Measurements from ENCODE around the gene GRAP2.

- TF ChIP-seq CTCF (IDR thresholded peaks at IDR 0.05) (no peak), POLR2A (IDR thresholded peaks at IDR 0.05) (no peak)
Observed at GRCh38 chr22:39994041-39994565, 93.2 kb downstream of the GRAP2 start.
